Naive thymus-derived CD8-positive, alpha-beta T cell (primary cell): Measurements from ENCODE around the gene DTNB. TPM values are rescaled to one million over a fixed set of nuclear protein-coding genes. Genes with fewer than 3 reads are reported as not detected.

ENCODE experiments used
- ATAC-seq, 2 donors: fragments of 150-1000 bp; cut with Tn5 transposase in 1 of 2; sonication (Bioruptor Pico), chemical (Tn5 transposase) in 1 of 2; 1 replicate in 1 of 2; 2 replicates in 1 of 2; pipeline ENCODE4 v1.10.0; 2021; ENCODE audit warnings: mild to moderate bottlenecking in 2 of 2, moderate library complexity in 2 of 2
- POLR2A ChIA-PET: fragments of 350-600 bp; sonication (Branson Sonifier 250); formaldehyde crosslinking; loops from one replicate; lab custom pipeline; 2021; ENCODE audit warnings: antibody characterized with exemption; lab: Charles Lee
- DNase-seq, 10 donors: peaks; one replicate each; pipeline versions ENCODE4 v3.0.0 to v3.0.0-alpha.2; 2020 to 2022
- H3K27ac Mint-ChIP-seq, 10 donors: one replicate each; pipeline ENCODE4 v1.8.0; 2020 to 2022; ENCODE audit warnings: mild to moderate bottlenecking in 10 of 10, mixed read lengths in 10 of 10, moderate library complexity in 4 of 10, inconsistent platforms in 1 of 10
- H3K27me3 Mint-ChIP-seq, 5 donors: one replicate each; pipeline ENCODE4 v1.8.0; 2021 to 2022; ENCODE audit warnings: mixed read lengths in 5 of 5
- H3K36me3 Mint-ChIP-seq, 3 donors: one replicate each; pipeline ENCODE4 v1.8.0; 2020 to 2022; ENCODE audit warnings: mixed read lengths in 3 of 3, mild to moderate bottlenecking in 2 of 3, inconsistent platforms in 1 of 3
- H3K4me1 Mint-ChIP-seq, 4 donors: one replicate each; pipeline ENCODE4 v1.8.0; 2021 to 2022; ENCODE audit warnings: mixed read lengths in 4 of 4
- H3K4me3 Mint-ChIP-seq, 10 donors: one replicate each; pipeline ENCODE4 v1.8.0; 2020 to 2022; ENCODE audit warnings: mild to moderate bottlenecking in 10 of 10, mixed read lengths in 10 of 10, moderate library complexity in 6 of 10, inconsistent platforms in 1 of 10
- H3K9me3 Mint-ChIP-seq, 9 donors: one replicate each; pipeline ENCODE4 v1.8.0; 2020 to 2022; ENCODE audit warnings: mixed read lengths in 9 of 9, mild to moderate bottlenecking in 3 of 9, inconsistent platforms in 1 of 9, moderate library complexity in 1 of 9
- polyA plus RNA-seq, 3 donors: library from polyadenylated mRNA; unstranded; fragments of 300-500 nt; fragmentation: Illumina TruSeq; gene quantifications; one replicate each; pipeline ENCODE4 v1.2.3, GENCODE V29; 2021
- total RNA-seq, 8 experiments: library from RNA in 2 of 8; stranded (reverse) in 2 of 8; gene quantifications; one replicate each; pipeline ENCODE4 v1.2.3 and lab custom pipeline; 2021 to 2026

Gene DTNB
- total and polyA plus RNA-seq, 5 experiments from 2014 or later: 16.3 to 41.5 (median 18.4) TPM

DNA sequence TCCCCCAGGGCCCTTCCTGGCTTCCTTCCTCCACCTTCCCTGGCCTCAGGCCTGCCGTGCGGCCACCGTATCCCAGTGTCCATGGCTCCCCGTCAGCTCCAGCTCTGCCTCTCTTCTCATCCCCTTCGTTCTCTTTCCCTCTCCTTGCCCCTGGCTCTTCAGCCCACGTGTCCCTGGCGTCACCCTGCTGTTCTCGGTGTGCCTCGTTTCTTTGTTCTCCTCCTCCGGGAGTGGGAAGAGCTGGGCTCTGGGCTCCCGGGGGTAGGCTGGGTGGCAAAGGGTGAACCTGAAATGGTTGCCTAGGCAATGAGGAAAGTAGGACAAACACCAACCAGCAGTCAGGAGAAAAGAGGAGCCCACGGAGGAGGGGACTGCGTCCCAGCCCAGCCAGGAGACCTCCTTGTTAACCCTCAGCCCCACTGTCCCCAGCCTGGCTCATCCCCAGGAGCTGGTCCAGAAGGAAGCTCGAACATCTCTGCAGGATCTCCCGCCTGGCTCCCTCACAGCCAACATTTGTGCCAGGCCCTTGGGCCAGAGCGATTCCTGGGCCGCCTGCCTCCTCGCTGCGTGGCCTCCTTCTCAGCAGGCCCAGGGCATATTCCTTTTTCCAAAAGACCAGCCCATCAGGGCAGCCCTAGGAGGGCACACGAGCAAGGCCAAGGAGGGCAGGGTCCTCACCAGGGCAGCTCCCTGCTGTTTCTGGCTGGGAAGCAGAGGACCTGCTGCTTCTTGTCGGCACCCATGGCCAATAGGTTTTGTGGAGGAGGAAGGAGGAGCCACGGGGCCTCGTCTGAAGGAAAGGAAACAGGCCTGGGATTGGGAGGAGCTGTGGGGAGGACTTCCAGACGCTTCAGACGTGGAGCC, 300.7 kb downstream of the DTNB start:
- H3K36me3 Mint-ChIP-seq: peaks cover 0 to 3% (median 0%) of the 10 kb centered on the region in 3 donors
- peak overlapping the region in 2 of 10 donors; percentile 73 to 77 for H3K27ac Mint-ChIP-seq
- H3K9me3 Mint-ChIP-seq: peaks cover 0 to 3% (median 0%) of the 10 kb centered on the region in 9 donors
- DNase-seq: no peak
- H3K4me3 Mint-ChIP-seq: no peak overlapping the region
- no peaks in the 10 kb centered on the region for H3K27me3 Mint-ChIP-seq
- no peak for ATAC-seq
- POLR2A ChIA-PET: interaction anchor here (0.5 to 1.7 kb wide), 2 partner anchors 10 to 67 kb away, joined by 3 to 6 read pairs; no protein-coding TSS in a partner anchor
- H3K4me1 Mint-ChIP-seq: peaks cover 14 to 19% (median 17%) of the 10 kb centered on the region in 4 donors

GRCh38 chr2:25371253-25372241, 301.8 kb downstream of the DTNB start:
- peak overlapping the region in 1 of 10 donors; percentile 19 for H3K27ac Mint-ChIP-seq
- no peaks in the 10 kb centered on the region for H3K27me3 Mint-ChIP-seq
- H3K4me3 Mint-ChIP-seq: no peak overlapping the region
- ATAC-seq: no peak
- H3K9me3 Mint-ChIP-seq: no peaks in the 10 kb centered on the region
- H3K4me1 Mint-ChIP-seq: peaks cover 6 to 11% (median 9%) of the 10 kb centered on the region in 4 donors
- H3K36me3 Mint-ChIP-seq: peaks cover 0 to 3% (median 0%) of the 10 kb centered on the region in 3 donors
- peak in 1 of 10 donors; percentile 2 for DNase-seq
- POLR2A ChIA-PET: interaction anchor here (0.6 to 1.1 kb wide), 5 partner anchors 9 to 447 kb away, joined by 3 to 6 read pairs (median 3); no protein-coding TSS in a partner anchor

DNA sequence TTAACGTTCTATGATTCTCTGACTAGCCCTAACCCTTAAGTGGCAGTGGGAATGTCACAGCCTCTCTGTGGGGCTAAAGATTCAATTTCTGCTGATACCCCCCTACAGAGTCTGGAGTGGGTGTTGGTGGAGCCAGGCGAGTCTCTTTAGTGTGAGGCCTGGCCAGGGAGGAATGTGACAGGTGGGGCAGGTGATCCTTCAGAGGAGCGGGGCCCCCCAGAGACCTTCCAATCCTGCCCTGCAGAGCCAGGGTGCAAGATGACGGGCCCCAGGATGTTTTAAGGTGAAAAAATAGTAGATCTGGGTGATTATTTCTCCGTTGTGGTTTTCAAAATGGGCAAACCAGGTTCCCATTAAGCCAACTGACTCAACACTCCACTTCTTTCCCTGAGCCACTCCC, 303.5 kb downstream of the DTNB start:
- no peaks in the 10 kb centered on the region for H3K27me3 Mint-ChIP-seq
- DNase-seq (no peak), ATAC-seq (no peak)
- no peaks in the 10 kb centered on the region for H3K9me3 Mint-ChIP-seq
- peak overlapping the region in 1 of 10 donors; percentile 67 for H3K27ac Mint-ChIP-seq
- no peak overlapping the region for H3K4me3 Mint-ChIP-seq
- peaks cover 0 to 5% (median 3%) of the 10 kb centered on the region in 4 donors for H3K4me1 Mint-ChIP-seq
- POLR2A ChIA-PET: no interaction called here
- peaks cover 0 to 3% (median 0%) of the 10 kb centered on the region in 3 donors for H3K36me3 Mint-ChIP-seq

DNA sequence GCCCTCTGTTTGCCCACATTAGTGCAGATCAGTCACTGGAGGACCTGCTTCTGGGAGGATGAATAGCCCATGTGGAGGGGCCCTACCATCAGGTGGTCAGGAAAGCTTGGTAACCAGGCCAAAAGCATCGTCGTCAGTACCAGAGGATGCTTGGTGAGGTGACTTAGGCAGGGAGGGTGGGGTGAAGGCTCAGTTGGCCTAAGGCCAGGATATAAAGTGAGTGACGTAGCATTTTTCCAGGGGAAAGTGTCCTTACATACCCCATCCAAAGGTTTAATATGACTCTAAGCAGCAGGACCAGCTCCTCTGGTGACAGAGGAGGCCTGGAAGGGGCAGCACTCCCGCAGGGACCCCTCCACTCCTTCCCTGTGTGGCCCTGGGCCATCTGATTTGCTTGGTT, 303.9 kb downstream of the DTNB start:
- ATAC-seq (no peak), DNase-seq (no peak)
- Mint-ChIP-seq H3K27me3 (no peaks in the 10 kb centered on the region), H3K4me3 (no peak overlapping the region), H3K9me3 (no peaks in the 10 kb centered on the region), H3K36me3 (peaks cover 0 to 3% (median 0%) of the 10 kb centered on the region in 3 donors), H3K27ac (no peak overlapping the region), H3K4me1 (peaks cover 0 to 7% (median 4%) of the 10 kb centered on the region in 4 donors)
- POLR2A ChIA-PET: no interaction called here

DNA sequence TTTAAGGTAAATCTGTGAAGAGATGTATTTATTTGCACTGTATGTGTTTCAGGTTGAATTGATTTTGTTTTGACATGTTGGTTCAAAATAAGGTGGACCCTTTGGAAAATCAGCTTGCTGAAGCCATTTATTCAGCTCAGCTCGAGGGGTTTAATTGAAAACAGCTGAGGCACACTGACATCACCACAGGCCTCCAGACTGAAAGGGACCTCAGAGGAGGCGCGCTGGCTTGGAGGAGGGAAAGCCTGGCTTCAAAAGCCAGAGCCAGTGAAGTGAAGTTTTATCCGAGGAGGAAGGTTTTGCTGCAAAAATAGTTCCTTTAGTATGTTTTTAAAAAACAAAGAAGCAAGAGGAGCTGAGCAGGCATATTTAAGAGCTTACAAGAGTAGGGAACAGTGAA, 304.7 kb downstream of the DTNB start:
- no peaks in the 10 kb centered on the region for H3K9me3 Mint-ChIP-seq
- ATAC-seq (no peak), DNase-seq (no peak)
- no peak overlapping the region for H3K4me3 Mint-ChIP-seq
- peaks cover 3 to 14% (median 6%) of the 10 kb centered on the region in 4 donors for H3K4me1 Mint-ChIP-seq
- POLR2A ChIA-PET: no interaction called here
- peaks cover 0 to 3% (median 0%) of the 10 kb centered on the region in 3 donors for H3K36me3 Mint-ChIP-seq
- no peaks in the 10 kb centered on the region for H3K27me3 Mint-ChIP-seq
- H3K27ac Mint-ChIP-seq: peak overlapping the region in 1 of 10 donors; percentile 40

GRCh38 chr2:25367296-25367695, 306.1 kb downstream of the DTNB start:
- DNase-seq (no peak), ATAC-seq (no peak)
- Mint-ChIP-seq H3K27me3 (no peaks in the 10 kb centered on the region), H3K36me3 (peaks cover 0 to under 1% (median 0%) of the 10 kb centered on the region in 3 donors), H3K4me1 (peaks cover 11 to 19% (median 14%) of the 10 kb centered on the region in 4 donors), H3K27ac (no peak overlapping the region), H3K4me3 (no peak overlapping the region), H3K9me3 (no peaks in the 10 kb centered on the region)
- POLR2A ChIA-PET: interaction anchor here (0.7 kb wide), 1 partner anchor 58 kb away, joined by 5 read pairs; no protein-coding TSS in a partner anchor

GRCh38 chr2:25366629-25367028, 306.7 kb downstream of the DTNB start:
- H3K27me3 Mint-ChIP-seq: no peaks in the 10 kb centered on the region
- no peaks in the 10 kb centered on the region for H3K9me3 Mint-ChIP-seq
- ATAC-seq (no peak), DNase-seq (no peak)
- H3K27ac Mint-ChIP-seq: peak overlapping the region in 2 of 10 donors; percentile 42 to 82
- no peaks in the 10 kb centered on the region for H3K36me3 Mint-ChIP-seq
- peaks cover 14 to 21% (median 19%) of the 10 kb centered on the region in 4 donors for H3K4me1 Mint-ChIP-seq
- H3K4me3 Mint-ChIP-seq: no peak overlapping the region
- POLR2A ChIA-PET: interaction anchor here (1.1 kb wide), 1 partner anchor 10 kb away, joined by 3 read pairs; no protein-coding TSS in a partner anchor

DNA sequence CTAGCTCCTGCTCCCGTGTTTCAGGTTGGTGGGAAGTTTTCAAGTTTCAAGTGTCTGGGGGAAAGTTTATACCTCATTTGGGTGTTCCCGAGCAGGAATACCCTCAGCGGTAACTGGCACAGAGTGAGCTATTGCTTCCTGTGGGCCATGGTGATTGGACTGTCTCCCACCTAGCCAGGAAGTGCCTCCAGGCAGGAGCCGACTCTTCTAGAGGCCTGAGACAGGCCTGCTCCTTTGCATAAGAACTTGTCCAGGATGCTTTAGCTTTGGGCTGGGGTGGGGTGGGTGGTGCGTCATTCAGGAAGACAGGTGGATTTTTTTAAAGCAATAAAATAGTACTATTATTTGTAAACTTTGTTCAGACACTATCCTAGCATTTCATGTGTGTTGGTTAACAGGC, 308.1 kb downstream of the DTNB start:
- Mint-ChIP-seq H3K4me1 (peaks cover 14 to 24% (median 19%) of the 10 kb centered on the region in 4 donors), H3K27me3 (no peaks in the 10 kb centered on the region), H3K4me3 (no peak overlapping the region), H3K9me3 (no peaks in the 10 kb centered on the region), H3K27ac (peak overlapping the region in 2 of 10 donors; percentile 17 to 57), H3K36me3 (no peaks in the 10 kb centered on the region)
- ATAC-seq (no peak), DNase-seq (no peak)
- POLR2A ChIA-PET: interaction anchor here (0.7 to 1.0 kb wide), 2 partner anchors 70 to 199 kb away, joined by 3 read pairs; no protein-coding TSS in a partner anchor

DNA sequence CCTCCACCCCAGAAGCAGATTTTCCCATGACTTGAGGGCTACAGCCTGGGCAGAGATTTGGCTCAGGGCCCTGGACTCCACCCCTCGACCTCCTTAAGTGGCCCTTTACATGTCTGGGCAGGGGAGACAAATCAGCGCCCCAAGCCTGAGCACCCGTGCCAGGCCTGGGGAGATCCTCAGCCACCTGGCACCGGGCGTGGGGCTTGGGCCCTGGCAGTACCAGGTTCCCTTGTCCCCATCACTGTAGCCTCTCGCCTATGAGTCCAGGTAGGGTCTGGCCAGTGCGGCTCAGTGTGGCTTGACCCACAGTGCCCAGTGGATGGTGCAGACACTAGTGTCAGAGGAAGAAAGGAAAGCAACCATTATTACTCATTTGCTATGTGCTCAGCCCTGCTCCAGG, 309.6 kb downstream of the DTNB start:
- no peak for DNase-seq
- peaks cover 11 to 21% (median 19%) of the 10 kb centered on the region in 4 donors for H3K4me1 Mint-ChIP-seq
- POLR2A ChIA-PET: interaction anchor here (0.6 to 3.8 kb wide), 3 partner anchors 13 to 87 kb away, joined by 4 to 35 read pairs (median 19); no protein-coding TSS in a partner anchor
- H3K9me3 Mint-ChIP-seq: no peaks in the 10 kb centered on the region
- H3K4me3 Mint-ChIP-seq: peak overlapping the region in 9 of 10 donors; percentile 31 to 94 (median 47)
- no peak for ATAC-seq
- peak overlapping the region in 5 of 10 donors; percentile 12 to 74 (median 44) for H3K27ac Mint-ChIP-seq
- no peaks in the 10 kb centered on the region for H3K27me3 Mint-ChIP-seq
- no peaks in the 10 kb centered on the region for H3K36me3 Mint-ChIP-seq

- DNase-seq (peak; percentile 36 to 76 (median 64)), ATAC-seq (peak; percentile 65 to 79)
- H3K27me3 Mint-ChIP-seq: no peaks in the 10 kb centered on the region
- H3K4me1 Mint-ChIP-seq: peaks cover 11 to 21% (median 19%) of the 10 kb centered on the region in 4 donors
- POLR2A ChIA-PET: interaction anchor here (0.6 to 3.8 kb wide), 25 partner anchors 9 to 146 kb away, joined by 3 to 35 read pairs (median 6); partner anchors contain the start of gene DNMT3A
- H3K27ac Mint-ChIP-seq: peak overlapping the region; percentile 85 to 100 (median 94)
- H3K36me3 Mint-ChIP-seq: no peaks in the 10 kb centered on the region
- H3K9me3 Mint-ChIP-seq: no peaks in the 10 kb centered on the region
- peak overlapping the region; percentile 89 to 99 (median 94) for H3K4me3 Mint-ChIP-seq
These were observed 310.8 kb downstream of the DTNB start for GRCh38 chr2:25362434-25363145.

- DNase-seq (peak; percentile 85 to 99 (median 93)), ATAC-seq (peak; percentile 89 to 97)
- Mint-ChIP-seq H3K9me3 (no peaks in the 10 kb centered on the region), H3K27ac (peak overlapping the region; percentile 85 to 100 (median 94)), H3K4me1 (peaks cover 11 to 21% (median 19%) of the 10 kb centered on the region in 4 donors), H3K27me3 (no peaks in the 10 kb centered on the region), H3K4me3 (peak overlapping the region; percentile 89 to 99 (median 94)), H3K36me3 (no peaks in the 10 kb centered on the region)
- POLR2A ChIA-PET: interaction anchor here (0.6 to 3.8 kb wide), 21 partner anchors 9 to 132 kb away, joined by 3 to 35 read pairs (median 9); partner anchors contain the start of gene DNMT3A
These were observed 311.3 kb downstream of the DTNB start for GRCh38 chr2:25362049-25362433.
